Colonic mucosa (tissue), 4 donors: Measurements from ENCODE around the gene NDUFA3. TPM values are rescaled to one million over a fixed set of nuclear protein-coding genes. Genes with fewer than 3 reads are reported as not detected.

Experiments used
- DNase-seq: peaks from one replicate; pipeline ENCODE4 v3.0.0-alpha.2; 2020
- H3K27ac ChIP-seq: fragments of 200-600 bp; one replicate; pipeline ENCODE4 v1.8.0; 2021
- H3K27me3 ChIP-seq: fragments of 200-600 bp; one replicate; pipeline ENCODE4 v1.8.0; 2021
- H3K36me3 ChIP-seq: fragments of 200-600 bp; one replicate; pipeline ENCODE4 v1.8.0; 2021
- H3K4me1 ChIP-seq: fragments of 200-600 bp; one replicate; pipeline ENCODE4 v1.8.0; 2021; ENCODE audit warnings: mild to moderate bottlenecking
- H3K4me3 ChIP-seq: fragments of 200-600 bp; one replicate; pipeline ENCODE4 v1.8.0; 2021
- H3K9ac ChIP-seq, 2 donors: one replicate each; pipeline ENCODE4 v1.7.0; 2013; ENCODE audit warnings: control low read depth in 2 of 2, low read depth in 2 of 2, low read length in 2 of 2
- H3K9me3 ChIP-seq: fragments of 200-600 bp; one replicate; pipeline ENCODE4 v1.8.0; 2021
- intact Hi-C: fragments of 100-400 bp; cut with DNase I; formaldehyde crosslinking; loops from one replicate; pipeline ENCODE4 v1.14.1; 2022
- total RNA-seq, 2 donors: library from RNA; stranded (reverse); fragmentation: NEBNext Ultra II Directional in 1 of 2; extraction: Animal tissue kit (Norgen Biotek cat#: 25700) in 1 of 2; gene quantifications; one replicate each; pipeline ENCODE4 v1.2.1, GENCODE V29; 2021
- TF ChIP-seq, protein P1 (sequence below): fragments of 200-600 bp; IDR thresholded peaks from one replicate; pipeline ENCODE4 v1.8.0; 2022; ENCODE audit warnings: antibody characterized with exemption, mild to moderate bottlenecking
- donor health status: healthy.
- donor health status: DM: no; HTN: no; CAD: no.
- donor health status: DM: no; HTN: no; CAD: no.

The NDUFA3 gene
- total RNA-seq, 2 donors from 2014 or later = 138 to 188 TPM

DNA sequence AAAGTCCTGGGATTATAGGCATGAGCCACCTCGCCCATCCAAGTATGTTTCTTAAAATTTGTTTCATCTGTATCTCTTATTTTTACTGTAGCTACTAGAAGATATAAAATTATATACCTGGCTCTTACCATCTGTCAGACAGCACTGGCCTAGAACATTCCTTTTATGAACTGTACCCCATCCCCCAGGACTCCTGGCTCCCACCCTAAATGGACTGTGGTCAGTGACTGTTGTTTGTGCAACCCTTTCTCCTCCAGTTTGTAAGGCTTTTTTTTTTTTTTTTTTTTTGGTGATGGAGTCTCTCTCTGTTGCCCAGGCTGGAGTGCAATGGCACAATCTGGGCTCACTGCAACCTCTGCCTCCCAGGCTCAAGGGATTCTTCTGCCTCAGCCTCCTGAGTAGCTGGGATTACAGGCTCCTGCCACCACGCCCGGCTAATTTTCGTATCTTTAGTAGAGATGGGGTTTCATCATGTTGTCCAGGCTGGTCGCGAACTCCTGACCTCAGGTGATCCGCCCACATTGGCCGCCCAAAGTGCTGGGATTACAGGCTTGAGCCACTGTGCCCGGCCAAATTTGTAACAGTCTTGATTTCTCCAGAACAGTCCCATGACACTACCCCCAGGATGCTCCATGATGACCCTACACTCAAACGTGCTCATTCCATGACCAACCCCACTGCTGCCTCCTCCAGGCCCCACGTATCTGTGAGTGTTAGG, 2.5 kb downstream of the NDUFA3 start:
- Histone ChIP-seq H3K4me3 (no peak overlapping the region), H3K36me3 (peaks cover 5% of the 10 kb centered on the region), H3K9ac (no peak overlapping the region), H3K4me1 (no peaks in the 10 kb centered on the region), H3K27ac (no peak overlapping the region), H3K9me3 (no peaks in the 10 kb centered on the region), H3K27me3 (no peaks in the 10 kb centered on the region)
- TF ChIP-seq, protein P1, sequence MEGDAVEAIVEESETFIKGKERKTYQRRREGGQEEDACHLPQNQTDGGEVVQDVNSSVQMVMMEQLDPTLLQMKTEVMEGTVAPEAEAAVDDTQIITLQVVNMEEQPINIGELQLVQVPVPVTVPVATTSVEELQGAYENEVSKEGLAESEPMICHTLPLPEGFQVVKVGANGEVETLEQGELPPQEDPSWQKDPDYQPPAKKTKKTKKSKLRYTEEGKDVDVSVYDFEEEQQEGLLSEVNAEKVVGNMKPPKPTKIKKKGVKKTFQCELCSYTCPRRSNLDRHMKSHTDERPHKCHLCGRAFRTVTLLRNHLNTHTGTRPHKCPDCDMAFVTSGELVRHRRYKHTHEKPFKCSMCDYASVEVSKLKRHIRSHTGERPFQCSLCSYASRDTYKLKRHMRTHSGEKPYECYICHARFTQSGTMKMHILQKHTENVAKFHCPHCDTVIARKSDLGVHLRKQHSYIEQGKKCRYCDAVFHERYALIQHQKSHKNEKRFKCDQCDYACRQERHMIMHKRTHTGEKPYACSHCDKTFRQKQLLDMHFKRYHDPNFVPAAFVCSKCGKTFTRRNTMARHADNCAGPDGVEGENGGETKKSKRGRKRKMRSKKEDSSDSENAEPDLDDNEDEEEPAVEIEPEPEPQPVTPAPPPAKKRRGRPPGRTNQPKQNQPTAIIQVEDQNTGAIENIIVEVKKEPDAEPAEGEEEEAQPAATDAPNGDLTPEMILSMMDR = no peak
- intact Hi-C loops = no loop called here
- DNase-seq = no peak

DNA sequence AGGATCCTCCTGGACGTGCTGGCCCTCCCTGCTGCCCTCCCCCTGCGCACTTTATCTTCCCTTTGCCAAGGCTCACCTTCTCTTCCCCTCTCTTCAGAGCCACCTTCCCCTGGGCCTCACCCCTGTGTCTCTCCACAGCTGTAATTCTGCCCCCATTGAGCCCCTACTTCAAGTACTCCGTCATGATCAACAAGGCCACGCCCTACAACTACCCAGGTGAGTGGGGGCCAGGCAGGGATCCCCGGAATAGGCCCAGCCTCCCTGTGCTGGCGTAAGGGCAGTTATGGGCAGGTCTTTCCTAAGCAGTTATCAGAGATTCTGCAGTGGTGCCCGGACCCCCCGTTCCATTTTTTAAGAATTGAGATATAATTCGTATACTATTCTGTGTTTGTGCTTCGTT, 3.1 kb downstream of the NDUFA3 start:
- no peak for DNase-seq
- intact Hi-C loops = no loop called here
- H3K36me3 ChIP-seq = peaks cover 5% of the 10 kb centered on the region

DNA sequence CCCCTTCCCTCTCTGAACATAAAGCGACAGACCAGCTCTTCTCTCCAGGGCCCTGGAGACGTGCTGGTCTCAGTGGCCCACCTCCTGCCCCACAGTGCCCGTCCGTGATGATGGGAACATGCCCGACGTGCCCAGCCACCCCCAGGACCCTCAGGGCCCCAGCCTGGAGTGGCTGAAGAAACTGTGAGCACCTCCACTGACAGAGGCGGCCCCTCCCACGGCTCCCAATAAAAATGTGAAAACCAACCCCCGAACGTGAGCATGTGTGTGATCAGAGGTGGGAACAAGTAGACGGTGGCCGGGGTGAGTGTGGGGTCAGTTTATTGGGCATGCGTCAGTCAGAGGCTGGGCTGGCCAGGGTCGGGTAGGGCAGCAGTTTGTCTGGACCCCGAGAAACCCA, 4.1 kb downstream of the NDUFA3 start:
- intact Hi-C loops = no loop called here
- Histone ChIP-seq H3K27me3 (no peaks in the 10 kb centered on the region), H3K4me1 (no peaks in the 10 kb centered on the region), H3K9me3 (no peaks in the 10 kb centered on the region), H3K36me3 (peaks cover 5% of the 10 kb centered on the region), H3K4me3 (no peak overlapping the region), H3K27ac (no peak overlapping the region), H3K9ac (no peak overlapping the region)
- TF ChIP-seq, protein P1 = no peak
- DNase-seq = no peak

More for the DNA sequence above, 3.1 kb downstream of the NDUFA3 start:
- Histone ChIP-seq H3K27ac (no peak overlapping the region), H3K9me3 (no peaks in the 10 kb centered on the region), H3K9ac (no peak overlapping the region), H3K4me1 (no peaks in the 10 kb centered on the region), H3K4me3 (no peak overlapping the region), H3K27me3 (no peaks in the 10 kb centered on the region)
- TF ChIP-seq, protein P1 = no peak

DNA sequence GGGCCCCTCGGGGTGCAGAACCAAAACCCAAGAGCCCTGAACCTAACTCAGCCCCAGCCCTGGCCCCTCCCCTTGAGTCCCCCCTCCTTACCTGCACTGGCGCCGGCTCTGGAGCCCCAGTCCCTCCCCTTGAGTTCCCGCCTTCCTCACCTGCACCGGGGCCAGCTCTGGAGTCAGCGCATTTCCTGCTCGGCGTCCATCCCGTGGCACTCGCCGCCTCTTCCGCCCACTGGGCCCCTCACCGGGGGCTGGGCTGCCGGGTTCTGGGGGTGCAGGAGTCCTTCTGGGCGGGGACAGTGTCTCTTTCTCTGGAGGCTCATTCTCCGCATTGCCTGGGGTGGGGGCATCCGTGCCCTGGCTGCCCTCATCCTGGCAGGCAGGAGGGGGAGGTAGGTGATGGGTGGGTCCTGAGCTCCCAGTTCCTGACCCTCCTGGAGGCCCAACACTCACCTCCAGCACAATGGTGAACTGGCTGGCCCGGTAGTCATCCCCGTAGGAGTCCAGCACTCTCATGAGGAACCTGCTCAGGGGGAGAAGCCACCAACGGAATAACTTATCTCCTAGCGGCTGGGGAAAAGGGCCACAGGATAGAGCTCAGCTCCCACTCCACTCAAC, 5.3 kb downstream of the NDUFA3 start:
- intact Hi-C loops = no loop called here
- H3K36me3 ChIP-seq = peaks cover 5% of the 10 kb centered on the region
- H3K4me3 ChIP-seq = no peak overlapping the region
- no peak overlapping the region for H3K9ac ChIP-seq
- H3K27me3 ChIP-seq = no peaks in the 10 kb centered on the region
- H3K4me1 ChIP-seq = no peaks in the 10 kb centered on the region
- no peaks in the 10 kb centered on the region for H3K9me3 ChIP-seq
- TF ChIP-seq, protein P1 = no peak
- H3K27ac ChIP-seq = no peak overlapping the region
- DNase-seq = no peak

DNA sequence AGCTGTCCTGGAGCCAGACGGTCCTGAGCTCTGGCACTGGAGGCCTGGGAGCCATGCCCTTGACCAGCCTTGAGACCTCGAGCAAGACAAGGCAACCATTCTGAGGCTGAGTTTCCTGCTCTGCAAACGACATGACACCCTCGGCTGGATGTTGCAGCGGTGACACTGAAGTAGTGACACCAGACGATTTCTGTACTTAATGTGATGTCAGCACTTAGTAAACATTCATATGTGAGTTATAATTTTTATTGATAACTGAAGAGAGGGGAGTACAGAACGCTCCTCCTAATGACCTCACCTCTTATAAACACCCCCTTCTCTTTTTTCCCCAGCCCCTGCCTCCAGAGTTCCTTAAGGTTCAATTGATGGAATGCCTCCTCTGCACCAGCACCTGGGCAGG, 5.8 kb downstream of the NDUFA3 start:
- H3K27ac ChIP-seq = no peak overlapping the region
- no peaks in the 10 kb centered on the region for H3K4me1 ChIP-seq
- no peaks in the 10 kb centered on the region for H3K27me3 ChIP-seq
- H3K9ac ChIP-seq = no peak overlapping the region
- DNase-seq = no peak
- H3K4me3 ChIP-seq = no peak overlapping the region
- TF ChIP-seq, protein P1 = no peak
- no peaks in the 10 kb centered on the region for H3K9me3 ChIP-seq
- intact Hi-C loops = no loop called here
- H3K36me3 ChIP-seq = peaks cover 5% of the 10 kb centered on the region
